Body of pancreas (tissue), 4 donors: ENCODE results near the gene SUPT7L.
A peak's percentile ranks its signal among the peaks of the same experiment; 100 is the strongest.

Experiments
- CTCF ChIP-seq, 7 experiments: fragments of 450-650 bp in 4 of 7; fragments of 200-600 bp in 3 of 7; sonication (generic) in 3 of 7; IDR thresholded peaks; one replicate each; pipeline ENCODE4 v1.5.1; 2016 to 2019; ENCODE audit warnings: antibody characterized with exemption in 7 of 7
- POLR2A ChIP-seq, 3 donors: fragments of 450-650 bp; IDR thresholded peaks; one replicate each; pipeline ENCODE4 v1.6.1; 2016; ENCODE audit warnings: antibody characterized with exemption in 3 of 3, mild to moderate bottlenecking in 2 of 3

GRCh38 chr2:27703638-27704341, 40.4 kb upstream of the SUPT7L start:
- TF ChIP-seq CTCF (IDR thresholded peaks at IDR 0.05) (peak; percentile 86 to 96 (median 94)), POLR2A (IDR thresholded peaks at IDR 0.05) (no peak)
